GM12873 (cell line): ENCODE data around the gene MTERF4.

Experiments used
- TF ChIP-seq, protein P1 (sequence below): IDR thresholded peaks from 2 replicates; pipeline ENCODE4 v1.5.1; 2012; ENCODE audit warnings: low read depth, mild to moderate bottlenecking, moderate library complexity, low read length, control low read depth; ENCODE audit not compliant: insufficient read depth; ENCODE audit errors: missing control alignments

Gene MTERF4

DNA sequence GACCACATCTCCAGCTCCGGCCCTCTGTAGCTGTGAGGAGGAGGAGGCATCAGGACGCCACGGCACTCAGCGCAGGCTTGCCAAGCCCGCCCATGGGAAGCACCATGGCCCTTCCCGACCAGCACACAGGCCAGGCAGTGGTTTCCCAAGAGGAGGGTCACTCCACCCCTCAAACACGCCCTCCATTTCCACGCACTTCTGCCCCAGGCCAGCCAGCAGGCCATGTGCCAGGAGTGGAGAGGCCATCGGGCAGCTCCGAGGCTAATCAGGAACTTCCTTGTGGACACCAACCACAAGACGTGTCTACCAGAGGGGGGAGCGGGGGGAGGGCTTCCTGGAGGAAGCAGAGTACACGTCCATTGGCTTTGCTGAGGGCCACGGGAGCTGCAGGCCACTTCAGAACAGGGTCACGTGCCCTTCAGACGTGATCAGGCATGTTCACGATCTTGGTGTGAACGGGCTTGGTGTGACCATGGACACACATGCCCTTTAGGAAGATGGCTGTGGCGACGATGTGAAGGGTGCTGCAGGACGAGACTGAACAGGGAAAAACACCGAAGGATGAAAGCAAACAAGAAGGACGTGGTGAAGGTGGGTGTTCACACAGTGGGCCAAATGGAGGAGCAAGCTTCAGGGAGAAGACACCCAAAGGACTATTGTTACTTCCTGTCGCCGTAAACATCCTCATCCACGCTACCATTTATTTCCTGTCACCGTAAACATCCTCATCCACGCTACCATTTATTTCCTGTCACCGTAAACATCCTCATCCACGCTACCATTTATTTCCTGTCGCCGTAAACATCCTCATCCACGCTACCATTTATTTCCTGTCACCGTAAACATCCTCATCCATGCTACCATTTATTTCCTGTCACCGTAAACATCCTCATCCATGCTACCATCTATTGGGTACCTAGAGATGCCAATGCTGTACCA is 6.5 kb upstream of the MTERF4 start:
- TF ChIP-seq, protein P1, sequence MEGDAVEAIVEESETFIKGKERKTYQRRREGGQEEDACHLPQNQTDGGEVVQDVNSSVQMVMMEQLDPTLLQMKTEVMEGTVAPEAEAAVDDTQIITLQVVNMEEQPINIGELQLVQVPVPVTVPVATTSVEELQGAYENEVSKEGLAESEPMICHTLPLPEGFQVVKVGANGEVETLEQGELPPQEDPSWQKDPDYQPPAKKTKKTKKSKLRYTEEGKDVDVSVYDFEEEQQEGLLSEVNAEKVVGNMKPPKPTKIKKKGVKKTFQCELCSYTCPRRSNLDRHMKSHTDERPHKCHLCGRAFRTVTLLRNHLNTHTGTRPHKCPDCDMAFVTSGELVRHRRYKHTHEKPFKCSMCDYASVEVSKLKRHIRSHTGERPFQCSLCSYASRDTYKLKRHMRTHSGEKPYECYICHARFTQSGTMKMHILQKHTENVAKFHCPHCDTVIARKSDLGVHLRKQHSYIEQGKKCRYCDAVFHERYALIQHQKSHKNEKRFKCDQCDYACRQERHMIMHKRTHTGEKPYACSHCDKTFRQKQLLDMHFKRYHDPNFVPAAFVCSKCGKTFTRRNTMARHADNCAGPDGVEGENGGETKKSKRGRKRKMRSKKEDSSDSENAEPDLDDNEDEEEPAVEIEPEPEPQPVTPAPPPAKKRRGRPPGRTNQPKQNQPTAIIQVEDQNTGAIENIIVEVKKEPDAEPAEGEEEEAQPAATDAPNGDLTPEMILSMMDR: no peak

DNA sequence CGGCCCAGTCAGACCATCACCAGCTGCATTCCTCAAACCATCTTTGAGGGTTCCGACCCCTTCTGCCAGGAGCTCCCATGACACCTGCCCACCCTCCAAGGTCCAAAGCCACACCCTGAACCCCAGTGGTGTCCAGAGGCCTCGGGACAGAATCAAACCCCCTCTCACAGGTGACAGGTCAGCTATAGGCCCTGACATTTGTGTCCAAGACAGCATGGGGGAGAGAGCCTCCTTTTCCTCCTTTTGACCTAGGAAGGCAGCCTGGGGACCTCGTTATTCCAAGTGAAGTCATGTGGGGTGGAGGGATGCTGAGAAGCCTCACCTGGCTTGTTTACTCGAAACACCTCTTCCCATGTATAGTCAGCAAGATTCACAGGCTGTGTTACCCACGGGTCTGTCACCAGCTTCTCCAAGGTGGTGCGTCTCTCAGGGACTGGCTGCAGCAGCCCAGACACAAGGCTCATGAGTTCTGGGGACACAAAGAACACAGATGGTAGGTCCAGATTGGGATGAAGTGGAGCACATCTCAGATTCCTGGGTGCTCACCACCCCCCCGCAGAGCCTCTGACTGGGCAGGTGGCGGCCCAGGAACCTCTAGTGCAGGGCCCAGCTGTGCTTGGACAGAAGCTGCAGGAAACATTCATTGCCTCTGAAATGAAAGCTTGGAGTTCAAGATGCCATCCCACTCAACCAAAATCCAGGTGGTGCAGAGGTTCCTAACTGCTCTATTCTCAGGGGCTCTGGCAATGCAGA is 5.1 kb upstream of the MTERF4 start:
- TF ChIP-seq, protein P1: no peak

DNA sequence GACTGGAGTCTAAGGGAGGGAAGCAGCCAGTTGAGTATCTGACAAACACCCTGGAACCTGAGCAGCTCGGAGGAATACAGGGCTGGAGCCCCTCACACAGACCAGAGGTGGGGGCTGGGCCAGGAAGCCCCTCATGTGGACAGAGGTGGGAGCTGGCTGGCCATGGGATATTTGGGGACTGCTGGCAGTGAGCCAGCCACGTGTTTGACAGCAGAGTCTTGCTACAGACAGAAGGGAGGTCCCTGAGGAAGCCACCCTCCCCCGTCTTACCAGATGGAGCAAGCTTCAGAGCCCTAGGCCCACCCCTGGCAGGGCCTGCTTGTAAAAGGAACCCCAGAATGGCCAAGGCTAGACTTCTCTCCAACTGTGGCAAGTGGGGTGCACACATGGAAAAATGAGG is 3.6 kb upstream of the MTERF4 start:
- TF ChIP-seq, protein P1: no peak

DNA sequence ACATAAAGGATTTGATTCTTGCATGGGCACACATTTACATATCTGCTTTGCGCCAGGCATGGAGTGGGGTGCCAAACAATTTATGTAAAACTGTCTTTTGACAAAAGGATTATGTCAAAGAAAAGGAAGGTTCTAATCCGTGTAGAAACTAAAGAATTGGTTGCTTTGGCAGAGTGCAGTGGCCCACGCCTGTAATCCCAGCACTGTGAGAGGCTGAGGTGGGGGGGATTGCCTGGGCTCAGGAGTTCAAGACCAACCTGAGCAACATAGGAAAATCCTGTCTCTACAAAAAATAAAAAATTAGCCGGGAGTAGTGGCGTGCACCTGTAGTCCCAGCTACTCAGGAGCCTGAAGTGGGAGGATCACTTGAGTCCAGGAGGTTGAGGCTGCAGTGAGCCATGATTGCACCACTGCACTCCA is 1.1 kb upstream of the MTERF4 start:
- TF ChIP-seq, protein P1: no peak

DNA sequence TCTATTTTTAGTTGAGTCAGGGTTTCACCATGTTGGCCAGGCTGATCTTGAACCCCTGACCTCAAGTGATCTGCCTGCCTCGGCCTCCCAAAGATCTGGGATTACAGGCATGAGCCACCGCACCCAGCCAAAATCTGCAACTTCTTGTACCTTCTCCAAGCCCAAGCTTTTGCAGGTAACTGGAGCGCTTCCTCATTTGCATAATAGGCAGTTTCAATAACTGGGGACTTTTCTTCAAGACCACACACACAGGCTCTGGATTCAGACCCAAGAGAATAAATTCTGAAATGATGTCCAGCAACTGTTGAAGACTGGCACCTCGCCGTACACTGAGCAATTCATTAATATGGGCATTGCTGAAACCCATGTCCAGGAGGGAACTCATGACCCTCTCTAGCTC is 2.8 kb downstream of the MTERF4 start:
- TF ChIP-seq, protein P1: no peak

DNA sequence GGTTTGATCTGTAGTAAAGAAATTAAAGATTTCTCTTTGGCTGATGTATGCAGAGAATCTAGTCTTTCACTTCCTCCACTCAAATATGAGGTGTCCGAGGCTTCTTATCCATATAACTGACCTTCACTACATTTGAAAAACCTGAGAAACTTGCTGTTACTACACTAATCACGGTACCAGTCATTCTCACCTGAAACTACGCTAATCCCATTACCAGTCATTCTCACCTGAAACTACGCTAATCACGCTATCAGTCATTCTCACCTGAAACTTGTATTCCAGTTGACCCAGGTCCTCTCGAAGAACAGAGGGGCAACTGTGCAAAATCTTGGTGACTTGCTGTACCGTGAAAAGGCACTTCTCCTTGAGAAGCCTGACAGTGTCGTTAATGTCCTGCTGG is 5.1 kb downstream of the MTERF4 start:
- TF ChIP-seq, protein P1: no peak

DNA sequence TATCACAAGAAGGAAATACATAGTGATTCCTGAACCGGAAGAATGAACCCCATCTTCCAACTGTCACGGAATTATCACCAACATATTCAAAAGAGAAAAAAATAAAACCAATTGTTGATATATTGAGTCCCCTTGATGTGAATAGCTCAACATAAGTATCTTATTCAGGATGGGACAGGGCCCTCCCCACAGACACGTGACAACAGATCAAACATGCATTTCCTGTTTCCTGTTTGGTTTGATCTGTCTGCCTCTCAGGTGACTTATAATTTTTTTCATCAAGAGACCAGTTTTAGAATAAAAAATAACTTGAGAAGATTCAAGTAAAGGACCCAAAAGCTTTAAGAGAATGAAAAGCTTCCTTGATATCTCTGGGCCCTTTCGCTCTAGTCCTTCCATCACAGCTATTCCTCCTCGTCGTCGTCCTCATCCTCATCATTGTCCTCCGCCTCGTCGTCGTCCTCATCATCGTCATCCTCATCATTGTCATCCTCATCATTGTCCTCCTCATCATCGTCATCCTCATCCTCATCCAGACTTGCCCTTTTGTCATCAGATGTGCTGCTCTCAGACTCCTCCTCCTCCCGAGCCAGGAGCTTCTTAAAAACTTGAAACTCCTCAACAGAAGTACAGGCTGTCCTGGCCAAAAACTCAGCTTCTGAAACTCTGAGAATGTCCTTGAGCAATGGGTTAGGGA is 6.3 kb downstream of the MTERF4 start:
- TF ChIP-seq, protein P1: no peak
